Transverse colon (tissue), 4 donors: ENCODE results near the gene ADCY4.

Source experiments
- POLR2AphosphoS5 ChIP-seq, 3 donors: sonication (generic); formaldehyde crosslinking; IDR thresholded peaks; one replicate each; pipeline ENCODE4 v1.6.1; 2016; ENCODE audit warnings: antibody characterized with exemption in 3 of 3
- TF ChIP-seq, protein P1 (sequence below), 5 experiments: fragments of 200-600 bp in 3 of 5; fragments of 450-650 bp in 2 of 5; sonication (generic) in 3 of 5; IDR thresholded peaks; 1 replicate in 2 of 5; 2 replicates in 3 of 5; pipeline ENCODE4 v1.5.1; 2016 to 2017; ENCODE audit warnings: antibody characterized with exemption in 5 of 5, inconsistent platforms in 3 of 5, mild to moderate bottlenecking in 2 of 5, moderate library complexity in 1 of 5

GRCh38 chr14:24315807-24316596 lies 18.9 kb downstream of the ADCY4 start:
- TF ChIP-seq, protein P1, sequence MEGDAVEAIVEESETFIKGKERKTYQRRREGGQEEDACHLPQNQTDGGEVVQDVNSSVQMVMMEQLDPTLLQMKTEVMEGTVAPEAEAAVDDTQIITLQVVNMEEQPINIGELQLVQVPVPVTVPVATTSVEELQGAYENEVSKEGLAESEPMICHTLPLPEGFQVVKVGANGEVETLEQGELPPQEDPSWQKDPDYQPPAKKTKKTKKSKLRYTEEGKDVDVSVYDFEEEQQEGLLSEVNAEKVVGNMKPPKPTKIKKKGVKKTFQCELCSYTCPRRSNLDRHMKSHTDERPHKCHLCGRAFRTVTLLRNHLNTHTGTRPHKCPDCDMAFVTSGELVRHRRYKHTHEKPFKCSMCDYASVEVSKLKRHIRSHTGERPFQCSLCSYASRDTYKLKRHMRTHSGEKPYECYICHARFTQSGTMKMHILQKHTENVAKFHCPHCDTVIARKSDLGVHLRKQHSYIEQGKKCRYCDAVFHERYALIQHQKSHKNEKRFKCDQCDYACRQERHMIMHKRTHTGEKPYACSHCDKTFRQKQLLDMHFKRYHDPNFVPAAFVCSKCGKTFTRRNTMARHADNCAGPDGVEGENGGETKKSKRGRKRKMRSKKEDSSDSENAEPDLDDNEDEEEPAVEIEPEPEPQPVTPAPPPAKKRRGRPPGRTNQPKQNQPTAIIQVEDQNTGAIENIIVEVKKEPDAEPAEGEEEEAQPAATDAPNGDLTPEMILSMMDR (IDR thresholded peaks at IDR 0.05), result peak in 4 of 5 experiments; percentile 36 to 70 (median 42)
- TF ChIP-seq POLR2AphosphoS5 (IDR thresholded peaks at IDR 0.05), result peak in 1 of 3 donors; percentile 14
